ENCODE data around the gene PLPPR3.

Gene PLPPR3

DNA sequence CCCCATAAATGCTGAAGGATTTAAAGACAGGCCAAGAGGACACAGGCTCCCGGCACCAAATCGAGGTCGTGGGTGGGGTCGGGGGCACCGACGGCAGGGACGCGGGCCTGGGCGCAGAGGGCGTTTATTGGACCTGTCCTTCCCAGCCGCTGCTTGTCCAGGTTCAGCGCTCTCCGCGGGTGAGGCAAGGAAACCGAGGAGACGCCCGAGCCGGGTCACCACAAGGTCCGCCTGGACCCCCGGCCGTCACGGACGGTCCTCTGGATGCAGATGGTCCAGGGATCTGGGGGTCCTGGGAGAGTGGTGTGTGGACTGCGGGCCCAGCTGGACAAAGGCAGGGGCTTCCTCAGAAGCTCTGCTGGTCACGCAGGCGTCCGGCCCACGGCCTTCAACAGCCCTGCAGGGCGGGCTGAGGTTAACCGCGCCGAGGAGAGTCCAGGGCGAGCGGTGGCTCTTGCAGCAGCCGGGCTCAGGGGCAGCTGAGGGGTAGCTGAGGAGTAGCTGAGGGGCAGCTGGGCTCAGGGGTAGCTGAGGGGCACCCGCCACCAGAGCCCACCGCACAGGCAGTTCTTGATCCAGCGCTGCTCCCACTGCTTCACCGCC is 46.2 kb upstream of the PLPPR3 start:
- no peak overlapping the region for H3K4me3 ChIP-seq (ENCODE audit: low read depth, low read length)
- TF ChIP-seq, protein P1, sequence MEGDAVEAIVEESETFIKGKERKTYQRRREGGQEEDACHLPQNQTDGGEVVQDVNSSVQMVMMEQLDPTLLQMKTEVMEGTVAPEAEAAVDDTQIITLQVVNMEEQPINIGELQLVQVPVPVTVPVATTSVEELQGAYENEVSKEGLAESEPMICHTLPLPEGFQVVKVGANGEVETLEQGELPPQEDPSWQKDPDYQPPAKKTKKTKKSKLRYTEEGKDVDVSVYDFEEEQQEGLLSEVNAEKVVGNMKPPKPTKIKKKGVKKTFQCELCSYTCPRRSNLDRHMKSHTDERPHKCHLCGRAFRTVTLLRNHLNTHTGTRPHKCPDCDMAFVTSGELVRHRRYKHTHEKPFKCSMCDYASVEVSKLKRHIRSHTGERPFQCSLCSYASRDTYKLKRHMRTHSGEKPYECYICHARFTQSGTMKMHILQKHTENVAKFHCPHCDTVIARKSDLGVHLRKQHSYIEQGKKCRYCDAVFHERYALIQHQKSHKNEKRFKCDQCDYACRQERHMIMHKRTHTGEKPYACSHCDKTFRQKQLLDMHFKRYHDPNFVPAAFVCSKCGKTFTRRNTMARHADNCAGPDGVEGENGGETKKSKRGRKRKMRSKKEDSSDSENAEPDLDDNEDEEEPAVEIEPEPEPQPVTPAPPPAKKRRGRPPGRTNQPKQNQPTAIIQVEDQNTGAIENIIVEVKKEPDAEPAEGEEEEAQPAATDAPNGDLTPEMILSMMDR (IDR thresholded peaks at IDR 0.05; ENCODE audit: borderline replicate concordance, insufficient read depth, low read depth, low read length) = no peak

DNA sequence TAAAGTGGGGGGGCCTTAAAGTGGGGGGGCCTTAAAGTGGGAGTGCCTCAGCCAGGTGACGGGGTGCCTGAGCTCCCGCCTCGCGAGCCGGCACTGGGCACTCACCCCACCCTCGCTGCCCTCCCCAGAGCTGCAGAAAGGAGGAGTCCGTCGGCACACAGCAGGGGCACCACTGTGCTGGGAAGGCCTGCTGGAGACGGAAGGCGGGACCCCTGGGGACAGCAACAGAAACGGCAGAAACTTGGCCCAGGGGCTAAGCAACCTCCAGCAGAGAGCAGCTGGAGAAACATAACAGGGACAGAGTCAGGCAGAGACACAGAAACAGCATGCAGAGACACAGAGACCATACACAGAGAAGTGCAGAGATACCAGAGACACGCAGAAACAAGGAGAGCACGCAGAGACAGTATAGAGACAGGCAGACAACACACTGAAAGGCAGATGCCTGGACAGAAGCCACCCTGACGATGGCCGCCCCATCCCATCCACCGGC is 45.6 kb upstream of the PLPPR3 start:
- no peak overlapping the region for H3K4me3 ChIP-seq (ENCODE audit: low read depth, low read length)
- TF ChIP-seq, protein P1 (IDR thresholded peaks at IDR 0.05; ENCODE audit: borderline replicate concordance, insufficient read depth, low read depth, low read length) = no peak

DNA sequence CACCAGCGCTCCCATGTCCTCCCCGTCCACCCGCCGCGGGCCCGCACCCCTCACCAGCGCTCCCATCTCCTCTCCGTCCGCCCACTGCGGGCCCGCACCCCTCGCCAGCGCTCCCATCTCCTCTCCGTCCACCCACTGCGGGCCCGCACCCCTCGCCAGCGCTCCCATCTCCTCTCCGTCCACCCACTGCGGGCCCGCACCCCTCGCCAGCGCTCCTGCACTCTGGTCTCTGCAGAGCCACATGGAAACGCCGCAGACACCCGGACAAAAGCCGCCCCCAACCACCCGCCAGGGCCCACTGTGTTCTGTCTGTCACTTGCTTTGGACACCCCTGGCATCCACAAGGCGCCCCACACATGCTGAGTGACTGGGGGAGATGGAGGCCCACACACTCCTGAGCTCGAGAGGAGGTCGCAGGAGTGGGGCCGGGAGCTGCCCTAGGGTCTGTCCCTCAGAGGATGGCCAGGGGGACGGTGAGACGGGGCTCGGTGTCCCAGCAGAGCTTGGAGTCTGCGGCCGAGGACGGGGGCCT is 45.1 kb upstream of the PLPPR3 start:
- TF ChIP-seq, protein P1 (IDR thresholded peaks at IDR 0.05; ENCODE audit: borderline replicate concordance, insufficient read depth, low read depth, low read length) = no peak
- no peak overlapping the region for H3K4me3 ChIP-seq (ENCODE audit: low read depth, low read length)

DNA sequence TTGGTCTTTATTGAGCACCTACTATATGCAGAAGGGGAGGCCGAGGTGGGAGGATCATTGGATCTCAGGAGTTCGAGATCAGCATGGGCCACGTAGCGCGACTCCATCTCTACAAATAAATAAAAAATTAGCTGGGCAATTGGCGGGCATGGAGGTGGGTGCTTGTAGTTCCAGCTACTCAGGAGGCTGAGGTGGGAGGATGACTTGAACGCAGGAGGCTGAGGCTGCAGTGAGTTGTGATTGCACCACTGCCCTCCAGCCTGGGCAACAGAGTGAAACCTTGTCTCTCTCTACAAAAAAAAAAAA is 41.5 kb upstream of the PLPPR3 start:
- H3K4me3 ChIP-seq (ENCODE audit: low read depth, low read length) = no peak overlapping the region
- TF ChIP-seq, protein P1 (IDR thresholded peaks at IDR 0.05; ENCODE audit: borderline replicate concordance, insufficient read depth, low read depth, low read length) = no peak

DNA sequence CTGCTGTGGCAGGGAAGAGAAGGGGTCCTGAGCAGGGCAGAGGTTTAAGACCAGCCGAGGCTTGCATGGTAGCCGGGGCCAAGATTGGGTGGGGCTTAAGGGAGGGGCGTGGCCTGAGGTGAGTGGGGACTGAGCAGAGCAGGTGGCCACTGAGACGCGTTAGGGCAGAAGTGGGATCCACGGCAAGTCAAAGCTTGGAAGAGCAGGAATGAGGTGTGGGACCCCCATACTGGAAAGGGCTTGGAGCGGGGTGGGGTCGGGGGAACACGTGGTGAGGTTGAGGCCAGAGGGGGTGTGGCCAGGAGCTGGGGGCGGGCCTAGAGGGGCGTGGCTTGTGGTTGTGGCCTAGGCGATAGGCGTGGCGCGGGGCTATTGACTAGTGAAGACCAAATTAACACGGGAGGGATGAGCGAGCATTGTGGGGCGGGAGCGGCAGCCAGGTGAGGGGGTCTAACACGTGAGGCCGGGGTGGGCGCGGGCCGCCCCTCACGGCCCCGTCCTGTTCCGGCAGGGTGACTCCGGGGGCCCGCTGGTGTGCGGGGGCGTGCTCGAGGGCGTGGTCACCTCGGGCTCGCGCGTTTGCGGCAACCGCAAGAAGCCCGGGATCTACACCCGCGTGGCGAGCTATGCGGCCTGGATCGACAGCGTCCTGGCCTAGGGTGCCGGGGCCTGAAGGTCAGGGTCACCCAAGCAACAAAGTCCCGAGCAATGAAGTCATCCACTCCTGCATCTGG is 41.0 kb upstream of the PLPPR3 start:
- TF ChIP-seq, protein P1 (IDR thresholded peaks at IDR 0.05; ENCODE audit: borderline replicate concordance, insufficient read depth, low read depth, low read length) = no peak
- H3K4me3 ChIP-seq (ENCODE audit: low read depth, low read length) = peak overlapping the region; percentile 11

DNA sequence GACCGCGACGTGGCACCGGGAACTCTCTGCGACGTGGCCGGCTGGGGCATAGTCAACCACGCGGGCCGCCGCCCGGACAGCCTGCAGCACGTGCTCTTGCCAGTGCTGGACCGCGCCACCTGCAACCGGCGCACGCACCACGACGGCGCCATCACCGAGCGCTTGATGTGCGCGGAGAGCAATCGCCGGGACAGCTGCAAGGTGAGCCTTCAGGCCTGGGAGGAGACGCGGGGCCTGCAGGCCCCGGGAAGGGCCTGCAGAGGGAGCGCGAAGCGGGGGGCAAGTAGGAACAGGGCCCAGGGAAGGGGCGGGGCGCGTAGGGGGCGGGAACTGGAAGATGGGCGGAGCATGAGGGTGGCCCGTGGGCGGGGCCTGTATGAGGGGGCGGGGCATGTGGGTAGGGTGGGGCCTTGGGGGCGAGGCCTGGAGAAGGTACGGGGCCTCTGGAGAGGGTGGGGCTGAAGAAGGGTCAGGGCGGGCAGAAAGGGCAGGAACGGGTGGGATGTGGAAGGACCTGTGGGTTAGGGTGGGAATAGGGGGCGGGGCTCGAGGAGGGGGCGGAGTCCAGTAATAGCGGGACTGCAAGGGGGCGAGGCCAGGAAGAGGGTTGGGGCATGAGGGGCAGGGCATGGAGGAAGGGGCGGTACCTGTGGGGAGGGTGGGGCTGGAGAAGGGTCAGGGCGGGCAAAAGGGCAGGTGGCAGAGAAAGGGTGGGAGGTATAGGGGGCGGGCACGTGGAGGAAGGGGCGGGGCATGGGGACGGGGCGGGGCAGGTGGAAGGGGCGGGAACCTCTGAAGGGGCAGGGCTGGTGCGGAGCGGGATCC is 40.2 kb upstream of the PLPPR3 start:
- H3K4me3 ChIP-seq (ENCODE audit: low read depth, low read length) = no peak overlapping the region
- TF ChIP-seq, protein P1 (IDR thresholded peaks at IDR 0.05; ENCODE audit: borderline replicate concordance, insufficient read depth, low read depth, low read length) = peak; percentile 25; the same call in 1 of the 2 replicates

Data from GM12875 (cell line).